MCF 10A (cell line): Measurements from ENCODE around the gene SHC3. TPM values are rescaled to one million over a fixed set of nuclear protein-coding genes. Genes with fewer than 3 reads are reported as not detected.

Source experiments
- BruUV-seq: library from RNA; stranded (reverse); fragments of 400-500 nt; replicated peaks from 2 replicates; lab custom pipeline; 2021; lab: Mats Ljungman, UMichigan
- CTCF ChIA-PET: fragments of 300-600 bp; sonication (Branson Sonifier 250); formaldehyde crosslinking; extraction: SDS; loops from one replicate; lab custom pipeline; 2021; ENCODE audit warnings: antibody characterized with exemption, inconsistent platforms; lab: Yijun Ruan, JAX
- POLR2A ChIA-PET: fragments of 300-600, 350-650 bp; sonication (Branson Sonifier 250); formaldehyde crosslinking; extraction: SDS; loops from one replicate; lab custom pipeline; 2020; ENCODE audit warnings: antibody characterized with exemption, inconsistent platforms; lab: Yijun Ruan, JAX
- DNase-seq: peaks from one replicate; pipeline ENCODE4 v3.0.0-alpha.2; 2018; ENCODE audit not compliant: unreplicated experiment
- H3K27ac Mint-ChIP-seq: one replicate; pipeline ENCODE4 v1.8.0; 2022; ENCODE audit warnings: mild to moderate bottlenecking, low read depth, mixed read lengths; ENCODE audit not compliant: unreplicated experiment
- H3K27me3 Mint-ChIP-seq: one replicate; pipeline ENCODE4 v1.8.0; 2022; ENCODE audit warnings: mixed read lengths; ENCODE audit not compliant: insufficient read depth, unreplicated experiment
- H3K36me3 Mint-ChIP-seq: one replicate; pipeline ENCODE4 v1.8.0; 2022; ENCODE audit warnings: mild to moderate bottlenecking, moderate library complexity, mixed read lengths; ENCODE audit not compliant: insufficient read depth, unreplicated experiment
- H3K4me1 Mint-ChIP-seq: one replicate; pipeline ENCODE4 v1.8.0; 2022; ENCODE audit warnings: mixed read lengths; ENCODE audit not compliant: insufficient read depth, unreplicated experiment
- H3K4me3 Mint-ChIP-seq: one replicate; pipeline ENCODE4 v1.8.0; 2022; ENCODE audit warnings: mild to moderate bottlenecking, moderate library complexity, mixed read lengths; ENCODE audit not compliant: unreplicated experiment
- H3K9me3 Mint-ChIP-seq: one replicate; pipeline ENCODE4 v1.8.0; 2022; ENCODE audit warnings: mixed read lengths; ENCODE audit not compliant: unreplicated experiment
- intact Hi-C: fragments of 100-400 bp; cut with micrococcal nuclease; formaldehyde crosslinking; loops from 2 replicates; pipeline ENCODE4 v1.14.1; 2022
- total RNA-seq: library from RNA; stranded (reverse); gene quantifications from 2 replicates; pipeline ENCODE4 v1.2.3, GENCODE V29; 2022
- TF ChIP-seq, protein P1 (sequence below): fragments of 200-600 bp; IDR thresholded peaks from one replicate; pipeline ENCODE4 v1.8.0; 2022; ENCODE audit warnings: antibody characterized with exemption, mild to moderate bottlenecking; ENCODE audit not compliant: unreplicated experiment

Gene SHC3
- total RNA-seq, 1 experiment from 2014 or later = 0.02 TPM

DNA sequence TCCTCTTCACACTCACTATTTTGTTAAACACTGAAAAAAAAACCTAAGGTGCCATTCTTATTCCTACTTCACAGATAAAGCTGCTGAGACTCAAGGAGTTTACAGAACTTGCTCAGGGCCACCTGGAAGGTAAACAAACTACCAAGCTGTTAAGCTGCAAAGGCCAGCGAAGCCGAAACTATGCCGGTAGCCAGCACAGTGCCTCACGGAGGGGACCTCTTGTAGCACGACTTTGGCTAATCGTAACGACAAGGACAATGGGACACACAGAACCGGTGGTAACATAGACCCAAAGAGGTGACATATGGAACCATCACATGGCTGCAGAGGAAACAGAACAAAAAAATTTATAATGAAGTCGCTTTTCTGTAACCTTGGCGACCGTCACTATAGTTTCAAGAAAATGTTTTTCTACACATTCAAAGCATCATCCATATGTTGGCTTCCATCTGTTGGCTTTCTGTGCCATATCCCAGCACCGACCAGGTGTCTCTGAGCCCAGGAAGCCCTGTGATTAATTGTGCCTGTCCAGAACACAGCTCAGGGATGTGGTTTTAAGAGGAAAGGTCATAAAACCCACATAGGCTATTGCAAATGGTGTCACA is 127.1 kb downstream of the SHC3 start:
- ChIA-PET CTCF (interaction anchor here (0.9 kb wide), 1 partner anchor 13 kb away, joined by 4 read pairs; no protein-coding TSS in a partner anchor), POLR2A (no interaction called here)
- no peaks in the 10 kb centered on the region for H3K9me3 Mint-ChIP-seq
- H3K27me3 Mint-ChIP-seq = no peaks in the 10 kb centered on the region
- TF ChIP-seq, protein P1, sequence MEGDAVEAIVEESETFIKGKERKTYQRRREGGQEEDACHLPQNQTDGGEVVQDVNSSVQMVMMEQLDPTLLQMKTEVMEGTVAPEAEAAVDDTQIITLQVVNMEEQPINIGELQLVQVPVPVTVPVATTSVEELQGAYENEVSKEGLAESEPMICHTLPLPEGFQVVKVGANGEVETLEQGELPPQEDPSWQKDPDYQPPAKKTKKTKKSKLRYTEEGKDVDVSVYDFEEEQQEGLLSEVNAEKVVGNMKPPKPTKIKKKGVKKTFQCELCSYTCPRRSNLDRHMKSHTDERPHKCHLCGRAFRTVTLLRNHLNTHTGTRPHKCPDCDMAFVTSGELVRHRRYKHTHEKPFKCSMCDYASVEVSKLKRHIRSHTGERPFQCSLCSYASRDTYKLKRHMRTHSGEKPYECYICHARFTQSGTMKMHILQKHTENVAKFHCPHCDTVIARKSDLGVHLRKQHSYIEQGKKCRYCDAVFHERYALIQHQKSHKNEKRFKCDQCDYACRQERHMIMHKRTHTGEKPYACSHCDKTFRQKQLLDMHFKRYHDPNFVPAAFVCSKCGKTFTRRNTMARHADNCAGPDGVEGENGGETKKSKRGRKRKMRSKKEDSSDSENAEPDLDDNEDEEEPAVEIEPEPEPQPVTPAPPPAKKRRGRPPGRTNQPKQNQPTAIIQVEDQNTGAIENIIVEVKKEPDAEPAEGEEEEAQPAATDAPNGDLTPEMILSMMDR = no peak
- intact Hi-C loops = no loop called here
- BruUV-seq = no TSS peak
- H3K27ac Mint-ChIP-seq = no peak overlapping the region
- no peak for DNase-seq
- no peak overlapping the region for H3K4me3 Mint-ChIP-seq
- no peaks in the 10 kb centered on the region for H3K36me3 Mint-ChIP-seq
- H3K4me1 Mint-ChIP-seq = no peaks in the 10 kb centered on the region

- H3K9me3 Mint-ChIP-seq = no peaks in the 10 kb centered on the region
- no peak overlapping the region for H3K4me3 Mint-ChIP-seq
- CTCF ChIA-PET = interaction anchor here (1.2 kb wide), 1 partner anchor 9 kb away, joined by 3 read pairs; no protein-coding TSS in a partner anchor
- H3K4me1 Mint-ChIP-seq = no peaks in the 10 kb centered on the region
- no TSS peak for BruUV-seq
- intact Hi-C loops = no loop called here
- H3K36me3 Mint-ChIP-seq = no peaks in the 10 kb centered on the region
- H3K27me3 Mint-ChIP-seq = no peaks in the 10 kb centered on the region
- no peak overlapping the region for H3K27ac Mint-ChIP-seq
- TF ChIP-seq, protein P1 = no peak
- POLR2A ChIA-PET = no interaction called here
- DNase-seq = no peak
Measured at GRCh38 chr9:89049646-89050045, 129.0 kb downstream of the SHC3 start.

- TF ChIP-seq, protein P1 = no peak
- no TSS peak for BruUV-seq
- H3K36me3 Mint-ChIP-seq = no peaks in the 10 kb centered on the region
- DNase-seq = no peak
- POLR2A ChIA-PET = no interaction called here
- CTCF ChIA-PET = no interaction called here
- no peaks in the 10 kb centered on the region for H3K4me1 Mint-ChIP-seq
- no peak overlapping the region for H3K4me3 Mint-ChIP-seq
- no peaks in the 10 kb centered on the region for H3K9me3 Mint-ChIP-seq
- H3K27ac Mint-ChIP-seq = no peak overlapping the region
- H3K27me3 Mint-ChIP-seq = no peaks in the 10 kb centered on the region
- intact Hi-C loops = no loop called here
Measured at GRCh38 chr9:89048616-89049015, 130.0 kb downstream of the SHC3 start.

- no peak for DNase-seq
- no peaks in the 10 kb centered on the region for H3K27me3 Mint-ChIP-seq
- H3K4me1 Mint-ChIP-seq = no peaks in the 10 kb centered on the region
- intact Hi-C loops = no loop called here
- TF ChIP-seq, protein P1 = no peak
- H3K27ac Mint-ChIP-seq = no peak overlapping the region
- POLR2A ChIA-PET = no interaction called here
- no peaks in the 10 kb centered on the region for H3K9me3 Mint-ChIP-seq
- CTCF ChIA-PET = no interaction called here
- H3K4me3 Mint-ChIP-seq = no peak overlapping the region
- no peaks in the 10 kb centered on the region for H3K36me3 Mint-ChIP-seq
- BruUV-seq = no TSS peak
Measured at GRCh38 chr9:89047667-89048066, 131.0 kb downstream of the SHC3 start.
